Lower leg skin (tissue), 3 donors: Measurements from ENCODE around the gene CRKL.

Experiments
- POLR2A ChIP-seq, 2 donors: fragments of 450-650 bp; IDR thresholded peaks; one replicate each; pipeline ENCODE4 v1.6.1; 2016 to 2017; ENCODE audit warnings: antibody characterized with exemption in 2 of 2, mild to moderate bottlenecking in 1 of 2, moderate library complexity in 1 of 2
- TF ChIP-seq, protein P1 (sequence below), 3 donors: fragments of 450-650 bp; IDR thresholded peaks; one replicate each; pipeline ENCODE4 v1.5.1; 2016; ENCODE audit warnings: antibody characterized with exemption in 3 of 3, mild to moderate bottlenecking in 3 of 3, moderate library complexity in 2 of 3

GRCh38 chr22:20946080-20946986 lies 29.1 kb downstream of the CRKL start:
- TF ChIP-seq, protein P1, sequence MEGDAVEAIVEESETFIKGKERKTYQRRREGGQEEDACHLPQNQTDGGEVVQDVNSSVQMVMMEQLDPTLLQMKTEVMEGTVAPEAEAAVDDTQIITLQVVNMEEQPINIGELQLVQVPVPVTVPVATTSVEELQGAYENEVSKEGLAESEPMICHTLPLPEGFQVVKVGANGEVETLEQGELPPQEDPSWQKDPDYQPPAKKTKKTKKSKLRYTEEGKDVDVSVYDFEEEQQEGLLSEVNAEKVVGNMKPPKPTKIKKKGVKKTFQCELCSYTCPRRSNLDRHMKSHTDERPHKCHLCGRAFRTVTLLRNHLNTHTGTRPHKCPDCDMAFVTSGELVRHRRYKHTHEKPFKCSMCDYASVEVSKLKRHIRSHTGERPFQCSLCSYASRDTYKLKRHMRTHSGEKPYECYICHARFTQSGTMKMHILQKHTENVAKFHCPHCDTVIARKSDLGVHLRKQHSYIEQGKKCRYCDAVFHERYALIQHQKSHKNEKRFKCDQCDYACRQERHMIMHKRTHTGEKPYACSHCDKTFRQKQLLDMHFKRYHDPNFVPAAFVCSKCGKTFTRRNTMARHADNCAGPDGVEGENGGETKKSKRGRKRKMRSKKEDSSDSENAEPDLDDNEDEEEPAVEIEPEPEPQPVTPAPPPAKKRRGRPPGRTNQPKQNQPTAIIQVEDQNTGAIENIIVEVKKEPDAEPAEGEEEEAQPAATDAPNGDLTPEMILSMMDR (IDR thresholded peaks at IDR 0.05) = no peak
- TF ChIP-seq POLR2A (IDR thresholded peaks at IDR 0.05) = no peak
